ENCODE data around the gene TMEM69. TPM values are rescaled to one million over a fixed set of nuclear protein-coding genes. Genes with fewer than 3 reads are reported as not detected.

TMEM69 gene
- total and polyA plus RNA-seq, 2 of the 4 experiments (the other 2 are of a cell fraction), result 19.9 to 33.6 TPM

DNA sequence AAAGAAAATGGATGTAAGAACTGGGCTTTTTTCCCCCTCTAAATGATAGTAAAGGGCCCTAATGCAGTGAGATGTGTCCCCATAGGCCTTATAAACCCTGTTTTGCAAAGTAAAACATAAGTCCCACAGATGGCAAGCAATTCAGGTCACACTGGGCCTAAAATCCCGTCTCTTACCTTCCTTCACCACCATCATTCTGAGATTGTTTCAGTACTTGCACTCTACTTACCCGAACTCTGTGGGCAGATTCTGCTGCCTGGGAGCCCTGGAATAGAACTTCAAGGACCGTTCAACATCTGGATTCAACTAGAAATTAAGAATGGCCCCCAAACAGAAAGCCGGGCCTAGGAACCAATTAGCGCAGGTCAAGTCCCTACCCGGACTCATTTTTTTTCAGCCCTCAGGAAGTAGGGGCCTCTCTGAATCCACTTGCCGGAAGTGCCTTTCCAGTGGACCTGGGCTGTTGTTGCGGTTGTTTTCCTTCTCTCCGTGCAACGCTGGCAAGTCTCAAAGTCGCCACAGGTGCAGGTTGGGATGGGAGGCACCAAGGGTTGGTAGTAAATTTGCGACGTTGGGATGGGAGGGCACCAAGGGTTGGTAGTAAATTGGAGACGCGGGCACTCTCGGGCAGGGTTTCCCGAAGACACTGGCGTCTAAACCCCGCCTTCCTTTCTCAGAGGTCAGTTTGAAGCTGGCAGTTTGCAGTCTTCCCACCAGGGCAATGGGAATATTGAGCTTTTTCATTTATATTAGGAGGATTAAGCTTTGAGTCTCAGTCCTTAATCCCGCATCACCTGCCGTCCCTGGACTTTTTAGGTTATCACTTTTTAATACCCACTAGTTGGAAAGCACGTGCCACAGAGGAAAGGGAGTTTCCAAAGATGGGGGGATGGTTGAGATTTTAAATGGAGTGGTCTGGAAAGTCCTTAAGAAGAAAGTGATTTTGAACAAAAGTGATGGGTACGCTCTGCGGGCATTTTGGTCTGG, at the start of gene TMEM69 (continued):
- TF ChIP-seq MAZ (IDR thresholded peaks at IDR 0.05; ENCODE audit: borderline replicate concordance, low read depth, low read length), result peak; percentile 82; the same call in 1 of the 2 replicates

DNA sequence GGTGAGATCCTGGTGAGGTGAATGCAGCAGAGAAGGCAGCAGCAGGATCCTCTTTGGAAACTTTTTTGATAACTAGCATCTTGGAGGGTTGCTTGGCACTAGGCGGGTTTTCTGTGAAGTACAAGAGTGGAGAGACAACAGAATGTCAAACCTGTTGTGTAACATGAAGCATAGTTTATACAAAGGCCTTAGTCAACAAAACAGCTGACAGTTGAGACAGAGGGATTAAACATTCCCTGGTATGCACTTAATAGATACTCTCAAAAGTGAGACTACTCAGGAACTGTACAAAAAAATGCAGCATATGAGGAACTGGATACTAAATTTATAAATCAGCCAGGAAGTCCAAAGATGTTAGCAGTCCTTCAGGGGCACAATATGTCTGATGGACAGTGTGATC, 47.7 kb upstream of the TMEM69 start:
- TF ChIP-seq NFE2L2 (IDR thresholded peaks at IDR 0.05; ENCODE audit: low read depth, low read length) (no peak), CEBPB (IDR thresholded peaks at IDR 0.05; ENCODE audit: low read depth, low read length) (no peak), RCOR1 (IDR thresholded peaks at IDR 0.05; ENCODE audit: insufficient replicate concordance, low read length) (no peak), CHD1 (IDR thresholded peaks at IDR 0.05; ENCODE audit: low read depth, low read length) (no peak), MAFK (IDR thresholded peaks at IDR 0.05; ENCODE audit: low read depth, low read length) (no peak), FOS (IDR thresholded peaks at IDR 0.05; ENCODE audit: low read depth, low read length) (no peak), MAZ (IDR thresholded peaks at IDR 0.05; ENCODE audit: borderline replicate concordance, low read depth, low read length) (no peak), BHLHE40 (IDR thresholded peaks at IDR 0.05; ENCODE audit: low read depth, low read length) (no peak)
- TF ChIP-seq, protein P1, sequence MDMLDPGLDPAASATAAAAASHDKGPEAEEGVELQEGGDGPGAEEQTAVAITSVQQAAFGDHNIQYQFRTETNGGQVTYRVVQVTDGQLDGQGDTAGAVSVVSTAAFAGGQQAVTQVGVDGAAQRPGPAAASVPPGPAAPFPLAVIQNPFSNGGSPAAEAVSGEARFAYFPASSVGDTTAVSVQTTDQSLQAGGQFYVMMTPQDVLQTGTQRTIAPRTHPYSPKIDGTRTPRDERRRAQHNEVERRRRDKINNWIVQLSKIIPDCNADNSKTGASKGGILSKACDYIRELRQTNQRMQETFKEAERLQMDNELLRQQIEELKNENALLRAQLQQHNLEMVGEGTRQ (IDR thresholded peaks at IDR 0.05; ENCODE audit: low read depth, low read length), result no peak
- TF ChIP-seq, protein P2, sequence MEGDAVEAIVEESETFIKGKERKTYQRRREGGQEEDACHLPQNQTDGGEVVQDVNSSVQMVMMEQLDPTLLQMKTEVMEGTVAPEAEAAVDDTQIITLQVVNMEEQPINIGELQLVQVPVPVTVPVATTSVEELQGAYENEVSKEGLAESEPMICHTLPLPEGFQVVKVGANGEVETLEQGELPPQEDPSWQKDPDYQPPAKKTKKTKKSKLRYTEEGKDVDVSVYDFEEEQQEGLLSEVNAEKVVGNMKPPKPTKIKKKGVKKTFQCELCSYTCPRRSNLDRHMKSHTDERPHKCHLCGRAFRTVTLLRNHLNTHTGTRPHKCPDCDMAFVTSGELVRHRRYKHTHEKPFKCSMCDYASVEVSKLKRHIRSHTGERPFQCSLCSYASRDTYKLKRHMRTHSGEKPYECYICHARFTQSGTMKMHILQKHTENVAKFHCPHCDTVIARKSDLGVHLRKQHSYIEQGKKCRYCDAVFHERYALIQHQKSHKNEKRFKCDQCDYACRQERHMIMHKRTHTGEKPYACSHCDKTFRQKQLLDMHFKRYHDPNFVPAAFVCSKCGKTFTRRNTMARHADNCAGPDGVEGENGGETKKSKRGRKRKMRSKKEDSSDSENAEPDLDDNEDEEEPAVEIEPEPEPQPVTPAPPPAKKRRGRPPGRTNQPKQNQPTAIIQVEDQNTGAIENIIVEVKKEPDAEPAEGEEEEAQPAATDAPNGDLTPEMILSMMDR (conservative IDR thresholded peaks at IDR 0.05; ENCODE audit: low read depth, low read length), result no peak
- Histone ChIP-seq H2AK9ac (replicated peaks; ENCODE audit: low read depth, low read length, poor library complexity) (no peak overlapping the region), H4K91ac (ENCODE audit: insufficient read depth, low read depth, low read length) (no peak overlapping the region), H3K56ac (ENCODE audit: extremely low read depth, insufficient read depth, low read length) (no peak overlapping the region), H3K4ac (ENCODE audit: low read depth, low read length) (no peak overlapping the region), H3K4me3 (ENCODE audit: insufficient read depth, low read depth, low read length) (no peak overlapping the region), H2BK120ac (ENCODE audit: low read depth, low read length) (no peak overlapping the region), H2BK15ac (ENCODE audit: low read depth, low read length) (no peak overlapping the region), H4K20me1 (ENCODE audit: insufficient read depth, low read length) (peaks cover 7% of the 10 kb centered on the region; the same call in 1 of the 2 replicates), H3K9ac (ENCODE audit: low read depth, low read length) (no peak overlapping the region), H3K4me1 (ENCODE audit: control insufficient read depth, insufficient read depth, low read length) (peaks cover 5% of the 10 kb centered on the region), H3K79me1 (ENCODE audit: low read depth in 1 of 2, low read length in 2 of 2) (peaks cover 3 to 48% of the 10 kb centered on the region in 2 experiments; a peak in 3 of 4 replicates), H3K36me3 (ENCODE audit: control insufficient read depth, insufficient read depth, low read length) (peaks cover 31% of the 10 kb centered on the region), H4K8ac (ENCODE audit: low read depth in 2 of 2, low read length in 2 of 2) (no peak overlapping the region), H3K27ac (ENCODE audit: insufficient read depth, low read length) (peak overlapping the region; percentile 56; the same call in 1 of the 2 replicates), H3K9me3 (ENCODE audit: control insufficient read depth, insufficient read depth, low read length) (no peaks in the 10 kb centered on the region), H3K9me1 (ENCODE audit: insufficient read depth, low read length) (no peaks in the 10 kb centered on the region), H3K14ac (replicated peaks; ENCODE audit: low read depth, low read length) (no peak overlapping the region), H2BK20ac (ENCODE audit: low read depth, low read length) (no peak overlapping the region), H3K23ac (ENCODE audit: low read depth, low read length) (no peak overlapping the region), H2AFZ (replicated peaks; ENCODE audit: low read length, poor library complexity) (no peak overlapping the region), H4K5ac (ENCODE audit: low read depth, low read length) (no peak overlapping the region), H3K4me2 (ENCODE audit: low read depth, low read length) (no peak overlapping the region), H2BK5ac (ENCODE audit: low read depth, low read length, poor library complexity, severe bottlenecking) (peak overlapping the region; percentile 42), H3K27me3 (ENCODE audit: control insufficient read depth, insufficient read depth, low read length) (no peaks in the 10 kb centered on the region), H3K18ac (ENCODE audit: low read depth, low read length) (no peak overlapping the region), H2AK5ac (ENCODE audit: low read depth, low read length) (no peak overlapping the region)
- DNase-seq (peak; percentile 36), ATAC-seq (ENCODE audit: low read depth) (peak; percentile 84)
- ChIA-PET CTCF (interaction anchor here (0.6 kb wide), 1 partner anchor 193 kb away, joined by 3 read pairs; no protein-coding TSS in a partner anchor), POLR2A (ENCODE audit: unreplicated experiment) (no interaction called here)
- intact Hi-C loops (cut with micrococcal nuclease), result loop anchor here (5.0 kb wide), 1 partner anchor 242 kb away; no protein-coding TSS in a partner anchor
- in situ Hi-C loops (cut with MboI; ENCODE audit: low sequenced_read_pairs), result no loop called here
- BruUV-seq (replicated peaks), result no TSS peak
- no CpG with 5 or more reads among the region's 1 CpG for WGBS, 2 experiments (ENCODE audit: extremely low coverage in 2 of 2, insufficient read length in 1 of 2)
- dilution Hi-C loops (cut with HindIII; ENCODE audit: low sequenced_read_pairs, unreplicated experiment), result no loop called here
